LNCAP (cell line): Measurements from ENCODE around the gene DNAH9.

Experiments
- CTCF ChIP-seq: fragments of 450-650 bp; IDR thresholded peaks from 2 replicates; pipeline ENCODE4 v1.5.1; 2017; ENCODE audit warnings: mild to moderate bottlenecking

The DNAH9 gene

GRCh38 chr17:11935734-11936406 lies 337.6 kb downstream of the DNAH9 start:
- peak; percentile 98 for TF ChIP-seq CTCF

- no peak for TF ChIP-seq CTCF
These were observed 342.6 kb downstream of the DNAH9 start for GRCh38 chr17:11940904-11941303.

- TF ChIP-seq CTCF, result no peak
These were observed 345.6 kb downstream of the DNAH9 start for GRCh38 chr17:11943759-11944347.

- TF ChIP-seq CTCF, result no peak
These were observed 346.3 kb downstream of the DNAH9 start for GRCh38 chr17:11944587-11944986.

DNA sequence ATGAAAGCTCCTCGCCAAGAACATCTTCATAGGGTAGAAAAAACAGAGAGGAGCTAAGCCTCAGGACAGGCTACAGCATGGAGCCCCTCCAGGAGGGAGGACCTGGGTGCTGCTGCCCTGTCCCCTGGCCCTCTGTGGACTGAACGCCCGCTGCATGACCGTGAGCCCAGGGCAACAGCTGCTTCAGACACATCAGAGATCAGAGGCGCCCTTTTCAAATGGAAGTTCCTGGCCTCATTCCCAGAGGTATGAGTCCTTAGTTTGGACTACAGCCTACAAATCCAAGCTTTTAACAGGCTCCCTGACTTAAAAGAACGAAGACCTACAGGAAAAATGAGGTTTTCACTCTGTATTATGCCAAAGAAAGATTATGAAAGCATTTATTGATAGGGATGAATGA lies 350.5 kb downstream of the DNAH9 start:
- no peak for TF ChIP-seq CTCF

DNA sequence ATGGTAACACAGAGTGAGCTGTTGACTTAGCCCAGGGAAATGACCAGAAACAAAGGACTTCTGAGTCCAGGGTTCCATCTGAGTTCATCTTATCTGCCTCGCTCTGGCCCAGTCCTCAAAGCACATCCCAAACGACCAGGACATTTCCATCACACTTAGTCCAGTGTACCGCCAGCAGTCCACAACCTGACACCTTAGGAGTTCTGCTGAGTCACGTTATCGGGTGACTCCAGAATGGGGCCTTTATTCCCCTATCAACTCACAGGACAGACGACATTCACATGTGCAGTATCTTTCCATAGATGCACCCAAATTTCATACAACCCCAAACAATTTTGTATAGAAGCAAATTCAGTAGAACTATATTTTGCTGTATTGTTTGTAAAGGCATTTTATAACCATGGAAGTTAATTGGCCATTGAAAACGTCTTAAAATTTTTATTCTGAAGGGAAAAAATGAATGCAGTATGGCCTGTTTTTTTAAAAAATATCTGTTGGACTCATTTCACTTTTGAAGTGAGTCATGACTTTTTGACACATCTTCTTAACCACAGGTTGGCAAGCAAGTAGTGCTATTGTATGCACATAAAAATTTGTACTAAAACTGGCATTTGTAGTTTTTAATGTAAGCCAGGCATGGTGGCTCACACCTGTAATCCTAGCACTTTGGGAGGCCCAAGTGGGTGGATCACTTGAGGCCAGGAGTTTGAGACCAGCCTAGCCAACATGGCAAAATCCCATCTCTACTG lies 352.7 kb downstream of the DNAH9 start:
- no peak for TF ChIP-seq CTCF

- no peak for TF ChIP-seq CTCF
These were observed 354.3 kb downstream of the DNAH9 start for GRCh38 chr17:11952610-11953009.
